Right lobe of liver (tissue), 6 donors: Measurements from ENCODE around the gene CCDC178. TPM values are rescaled to one million over a fixed set of nuclear protein-coding genes. Genes with fewer than 3 reads are reported as not detected.
"Not testable (repeated sequence)": the region's sequence is repeated elsewhere in the genome, so short reads cannot be mapped to it uniquely, and the experiment has no call there.

Experiments
- ATAC-seq, 4 donors: fragments of 200-7000 bp; cut with Tn5 transposase; one replicate each; pipeline ENCODE4 v1.9.1; 2020; ENCODE audit warnings: mild to moderate bottlenecking in 4 of 4, moderate library complexity in 4 of 4
- DNase-seq, 3 donors: peaks; one replicate each; pipeline ENCODE4 v3.0.0-alpha.2; 2020
- H3K27ac ChIP-seq, 3 donors: fragments of 200-600 bp; one replicate each; pipeline ENCODE4 v1.8.0; 2022
- H3K27me3 ChIP-seq, 2 donors: fragments of 200-600 bp; one replicate each; pipeline ENCODE4 v1.8.0; 2022
- H3K36me3 ChIP-seq, 4 donors: fragments of 200-600 bp; sonication (generic) in 1 of 4; one replicate each; pipeline versions ENCODE4 v1.5.1 to v1.8.0; 2017 to 2022; ENCODE audit warnings: control low read depth in 1 of 4
- H3K4me1 ChIP-seq, 4 donors: fragments of 200-600 bp; sonication (generic) in 1 of 4; one replicate each; pipeline versions ENCODE4 v1.5.1 to v1.8.0; 2017 to 2022; ENCODE audit warnings: control low read depth in 1 of 4
- H3K4me3 ChIP-seq, 3 donors: fragments of 200-600 bp; one replicate each; pipeline ENCODE4 v1.8.0; 2022
- H3K9me3 ChIP-seq, 4 donors: fragments of 200-600 bp; sonication (generic) in 1 of 4; one replicate each; pipeline versions ENCODE4 v1.5.1 to v1.8.0; 2017 to 2022; ENCODE audit warnings: control low read depth in 1 of 4
- CTCF ChIP-seq, 4 donors: fragments of 200-600 bp in 3 of 4; fragments of 450-650 bp in 1 of 4; IDR thresholded peaks; one replicate each; pipeline versions ENCODE4 v1.5.1 to v1.8.0; 2016 to 2022; ENCODE audit warnings: antibody characterized with exemption in 4 of 4, mild to moderate bottlenecking in 2 of 4
- POLR2A ChIP-seq: fragments of 450-650 bp; IDR thresholded peaks from one replicate; pipeline ENCODE4 v1.6.1; 2017; ENCODE audit warnings: antibody characterized with exemption, mild to moderate bottlenecking
- WGBS: methylation state at CpG from one replicate; pipeline ENCODE4 v1.1.6; 2018; ENCODE audit warnings: low coverage, low lambda C conversion rate; ENCODE audit not compliant: insufficient coverage; ENCODE audit errors: missing lambda C conversion rate; 5-methylcytosine and 5-hydroxymethylcytosine counted together
- intact Hi-C, 2 donors: fragments of 100-400 bp; cut with DNase I; formaldehyde crosslinking; loops; one replicate each; pipeline versions ENCODE4 v1.11.2 to v1.14.1; 2022
- total RNA-seq, 6 experiments: library from RNA; depleted of rRNA in 2 of 6; stranded (reverse); fragments of >200 nt in 2 of 6; fragmentation: NEBNext Ultra II Directional in 3 of 6; extraction: Animal tissue kit (Norgen Biotek cat#: 25700) in 3 of 6; gene quantifications; one replicate each; pipeline versions ENCODE4 v1.1.0 to v1.2.4, GENCODE V29; 2016 to 2023
- donor health status: DM: no; HTN: yes; CAD: no.
- donor health status: DM: no; HTN: no; CAD: no.
- donor health status: DM: no; HTN: no; CAD: no.
- donor health status: DM: no; HTN: yes; CAD: no.
- donor health status: DM: no; HTN: yes; CAD: no.

Gene CCDC178
- total RNA-seq, 6 experiments from 2014 or later, result not detected

GRCh38 chr18:33350256-33350655 is 90.3 kb downstream of the CCDC178 start:
- WGBS, result 55% methylated on average over 2 of the region's 2 CpGs
- Histone ChIP-seq H3K27ac (no peak overlapping the region), H3K4me3 (no peak overlapping the region), H3K4me1 (no peaks in the 10 kb centered on the region), H3K9me3 (no peaks in the 10 kb centered on the region), H3K27me3 (no peaks in the 10 kb centered on the region), H3K36me3 (no peaks in the 10 kb centered on the region)
- no peak for DNase-seq
- no peak for TF ChIP-seq POLR2A
- no peak for TF ChIP-seq CTCF (IDR thresholded peaks at IDR 0.05)
- ATAC-seq, result no peak
- intact Hi-C loops, result no loop called here

GRCh38 chr18:33339733-33340132 is 100.8 kb downstream of the CCDC178 start:
- DNase-seq, H3K9me3 ChIP-seq, ATAC-seq, H3K27me3 ChIP-seq, H3K4me3 ChIP-seq, H3K36me3 ChIP-seq, H3K4me1 ChIP-seq, H3K27ac ChIP-seq, intact Hi-C loops: not testable (repeated sequence)
- WGBS, result 61% methylated on average over 2 of the region's 2 CpGs

DNA sequence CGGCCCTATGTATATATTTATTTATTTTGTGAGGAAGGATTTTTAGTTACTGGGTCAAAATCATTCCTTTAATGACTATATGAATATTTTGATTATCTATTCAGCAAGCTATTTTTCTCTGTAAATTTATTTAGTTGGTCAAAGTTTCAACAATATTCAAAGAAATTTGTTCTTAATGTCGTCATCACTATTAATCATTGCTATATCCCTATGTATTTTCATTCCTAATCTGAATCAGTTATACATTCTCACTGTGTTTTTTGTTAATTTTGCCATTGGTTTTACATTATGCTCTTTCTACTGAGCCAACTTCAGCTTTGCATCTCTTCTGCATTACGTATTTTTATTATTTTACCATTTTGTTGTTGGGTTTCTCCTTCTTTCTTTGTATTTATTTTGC is 105.7 kb downstream of the CCDC178 start:
- Histone ChIP-seq H3K4me3 (no peak overlapping the region), H3K9me3 (no peaks in the 10 kb centered on the region), H3K4me1 (no peaks in the 10 kb centered on the region), H3K27me3 (no peaks in the 10 kb centered on the region), H3K36me3 (no peaks in the 10 kb centered on the region), H3K27ac (no peak overlapping the region)
- WGBS, result 23% methylated on average over 3 of the region's 3 CpGs
- TF ChIP-seq CTCF (IDR thresholded peaks at IDR 0.05) (no peak), POLR2A (no peak)
- no peak for ATAC-seq
- DNase-seq, result no peak
- intact Hi-C loops, result no loop called here

GRCh38 chr18:33330711-33331110 is 109.8 kb downstream of the CCDC178 start:
- 37% methylated on average over 1 of the region's 1 CpG for WGBS
- intact Hi-C loops, result no loop called here
- H3K36me3 ChIP-seq, result no peaks in the 10 kb centered on the region

DNA sequence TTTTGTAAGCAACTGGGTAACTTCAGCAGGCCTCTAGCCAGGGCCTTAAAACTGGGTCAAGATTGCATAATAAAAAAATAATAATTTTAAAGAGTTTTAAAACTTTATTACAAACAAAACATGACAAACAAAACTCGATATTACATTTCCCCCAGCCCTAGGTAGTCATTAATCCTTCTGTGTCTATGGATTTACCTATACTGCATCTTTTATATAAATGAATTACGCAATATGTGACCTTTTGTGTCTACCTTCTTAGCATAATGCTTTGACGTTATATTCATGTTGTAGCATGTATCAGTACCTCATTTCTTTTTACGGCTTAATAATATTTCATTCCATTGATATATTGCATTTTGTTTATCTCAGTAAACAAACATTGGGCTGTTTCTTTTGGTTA is 113.5 kb downstream of the CCDC178 start:
- no peak overlapping the region for H3K27ac ChIP-seq
- DNase-seq (no peak), ATAC-seq (no peak)
- TF ChIP-seq CTCF (IDR thresholded peaks at IDR 0.05) (no peak), POLR2A (no peak)
- 38% methylated on average over 4 of the region's 4 CpGs for WGBS
- no peak overlapping the region for H3K4me3 ChIP-seq
- no peaks in the 10 kb centered on the region for H3K27me3 ChIP-seq
- H3K36me3 ChIP-seq, result no peaks in the 10 kb centered on the region
- H3K9me3 ChIP-seq, result no peaks in the 10 kb centered on the region
- H3K4me1 ChIP-seq, result no peaks in the 10 kb centered on the region
- intact Hi-C loops, result no loop called here

More at GRCh38 chr18:33330711-33331110, 109.8 kb downstream of the CCDC178 start:
- Histone ChIP-seq H3K4me3 (no peak overlapping the region), H3K27ac (no peak overlapping the region), H3K27me3 (no peaks in the 10 kb centered on the region), H3K4me1 (no peaks in the 10 kb centered on the region), H3K9me3 (no peaks in the 10 kb centered on the region)
- DNase-seq (no peak), ATAC-seq (no peak)
- no peak for TF ChIP-seq CTCF (IDR thresholded peaks at IDR 0.05)
- no peak for TF ChIP-seq POLR2A
